ENCODE data around the gene HRAS. TPM values are rescaled to one million over a fixed set of nuclear protein-coding genes. Genes with fewer than 3 reads are reported as not detected.

The HRAS gene
- total RNA-seq, 1 experiment from 2014 or later: 90.2 TPM

- POLR2A ChIA-PET (ENCODE audit: low non-redundant PET): no interaction called here
- intact Hi-C loops (cut with micrococcal nuclease; ENCODE audit: unreplicated experiment): loop anchor here (10.0 kb wide), 1 partner anchor 165 kb away; no protein-coding TSS in a partner anchor
- H3K27ac ChIP-seq (ENCODE audit: low read depth, low read length, poor library complexity, severe bottlenecking): no peak overlapping the region
Observed at GRCh38 chr11:559712-560304, 24.4 kb upstream of the HRAS start.

GRCh38 chr11:559020-559620 is 23.7 kb upstream of the HRAS start:
- DNase-seq (ENCODE audit: low spot score): no peak
- Histone ChIP-seq H3K9me3 (ENCODE audit: low read depth, low read length, poor library complexity, severe bottlenecking) (no peaks in the 10 kb centered on the region), H3K4me3 (ENCODE audit: low read depth, low read length, poor library complexity, severe bottlenecking) (no peak overlapping the region), H3K4me1 (ENCODE audit: insufficient read depth, low read length, poor library complexity, severe bottlenecking) (peaks cover 15% of the 10 kb centered on the region), H3K36me3 (ENCODE audit: insufficient read depth, low read length, poor library complexity, severe bottlenecking) (no peaks in the 10 kb centered on the region), H3K27ac (ENCODE audit: low read depth, low read length, poor library complexity, severe bottlenecking) (no peak overlapping the region), H3K27me3 (replicated peaks; ENCODE audit: insufficient read depth, low read depth, low read length, poor library complexity) (peaks cover 22% of the 10 kb centered on the region)
- no peak for TF ChIP-seq EZH2 (IDR thresholded peaks at IDR 0.05; ENCODE audit: borderline replicate concordance, low read depth, low read length, poor library complexity, severe bottlenecking)
- no peak for TF ChIP-seq CTCF (conservative IDR thresholded peaks at IDR 0.05; ENCODE audit: low read depth, low read length)
- no TSS peak for BruUV-seq (replicated peaks)
- ChIA-PET POLR2A (ENCODE audit: low non-redundant PET) (interaction anchor here (0.5 kb wide), 1 partner anchor 50 kb away, joined by 3 read pairs; no protein-coding TSS in a partner anchor), CTCF (no interaction called here)
- intact Hi-C loops (cut with micrococcal nuclease; ENCODE audit: unreplicated experiment): loop anchor here (10.0 kb wide), 1 partner anchor 166 kb away; no protein-coding TSS in a partner anchor

More at GRCh38 chr11:559712-560304, 24.4 kb upstream of the HRAS start:
- BruUV-seq (replicated peaks): no TSS peak
- Histone ChIP-seq H3K4me3 (ENCODE audit: low read depth, low read length, poor library complexity, severe bottlenecking) (peak overlapping the region; percentile 72), H3K27me3 (replicated peaks; ENCODE audit: insufficient read depth, low read depth, low read length, poor library complexity) (peaks cover 22% of the 10 kb centered on the region), H3K4me1 (ENCODE audit: insufficient read depth, low read length, poor library complexity, severe bottlenecking) (peaks cover 15% of the 10 kb centered on the region), H3K36me3 (ENCODE audit: insufficient read depth, low read length, poor library complexity, severe bottlenecking) (no peaks in the 10 kb centered on the region), H3K9me3 (ENCODE audit: low read depth, low read length, poor library complexity, severe bottlenecking) (no peaks in the 10 kb centered on the region)
- CTCF ChIA-PET: no interaction called here
- TF ChIP-seq CTCF (conservative IDR thresholded peaks at IDR 0.05; ENCODE audit: low read depth, low read length) (no peak), EZH2 (IDR thresholded peaks at IDR 0.05; ENCODE audit: borderline replicate concordance, low read depth, low read length, poor library complexity, severe bottlenecking) (no peak)
- no peak for DNase-seq (ENCODE audit: low spot score)

- ChIA-PET POLR2A (ENCODE audit: low non-redundant PET) (interaction anchor here (0.5 kb wide), 1 partner anchor 49 kb away, joined by 3 read pairs; no protein-coding TSS in a partner anchor), CTCF (no interaction called here)
- Histone ChIP-seq H3K36me3 (ENCODE audit: insufficient read depth, low read length, poor library complexity, severe bottlenecking) (no peaks in the 10 kb centered on the region), H3K27ac (ENCODE audit: low read depth, low read length, poor library complexity, severe bottlenecking) (no peak overlapping the region), H3K9me3 (ENCODE audit: low read depth, low read length, poor library complexity, severe bottlenecking) (no peaks in the 10 kb centered on the region), H3K4me1 (ENCODE audit: insufficient read depth, low read length, poor library complexity, severe bottlenecking) (peaks cover 15% of the 10 kb centered on the region), H3K4me3 (ENCODE audit: low read depth, low read length, poor library complexity, severe bottlenecking) (no peak overlapping the region), H3K27me3 (replicated peaks; ENCODE audit: insufficient read depth, low read depth, low read length, poor library complexity) (peaks cover 22% of the 10 kb centered on the region)
- BruUV-seq (replicated peaks): no TSS peak
- no peak for TF ChIP-seq EZH2 (IDR thresholded peaks at IDR 0.05; ENCODE audit: borderline replicate concordance, low read depth, low read length, poor library complexity, severe bottlenecking)
- no peak for DNase-seq (ENCODE audit: low spot score)
- intact Hi-C loops (cut with micrococcal nuclease; ENCODE audit: unreplicated experiment): loop anchor here (10.0 kb wide), 1 partner anchor 166 kb away; no protein-coding TSS in a partner anchor
Observed at GRCh38 chr11:558503-558902, 23.1 kb upstream of the HRAS start.

Measured in A673 (cell line).